ENCODE results near the gene PNKD.

Gene PNKD

GRCh38 chr2:218273908-218274249, 3.6 kb downstream of the PNKD start:
- no peak for DNase-seq

- no peak for DNase-seq
Observed at GRCh38 chr2:218274586-218274985, 4.3 kb downstream of the PNKD start.

- DNase-seq = no peak
Observed at GRCh38 chr2:218275371-218276072, 5.2 kb downstream of the PNKD start.

GRCh38 chr2:218276986-218277755, 6.9 kb downstream of the PNKD start:
- no peak for DNase-seq

GRCh38 chr2:218277921-218278320, 7.6 kb downstream of the PNKD start:
- DNase-seq = no peak

GRCh38 chr2:218278531-218279360, 8.4 kb downstream of the PNKD start:
- no peak for DNase-seq

GRCh38 chr2:218280260-218280870, 10.0 kb downstream of the PNKD start:
- no peak for DNase-seq

GRCh38 chr2:218281449-218281848, 11.1 kb downstream of the PNKD start:
- DNase-seq = no peak

GRCh38 chr2:218282173-218282991, 12.1 kb downstream of the PNKD start:
- no peak for DNase-seq

GRCh38 chr2:218284106-218284811, 13.9 kb downstream of the PNKD start:
- DNase-seq = peak; percentile 47

- no peak for DNase-seq
Observed at GRCh38 chr2:218285604-218286003, 15.3 kb downstream of the PNKD start.

GRCh38 chr2:218286570-218287459, 16.5 kb downstream of the PNKD start:
- DNase-seq = peak; percentile 88

- no peak for DNase-seq
Observed at GRCh38 chr2:218289639-218290315, 19.5 kb downstream of the PNKD start.

- peak; percentile 66 for DNase-seq
Observed at GRCh38 chr2:218290316-218291261, 20.3 kb downstream of the PNKD start.

- no peak for DNase-seq
Observed at GRCh38 chr2:218291318-218292047, 21.2 kb downstream of the PNKD start.

GRCh38 chr2:218292048-218293014, 22.0 kb downstream of the PNKD start, which contains the start of gene TMBIM1:
Gene TMBIM1, minus strand, starts transcription at chr2:218292503. Its CDS starts 10,362 bp downstream, at chr2:218282141.
- DNase-seq = peak; percentile 79

All from central memory CD4-positive, alpha-beta T cell (primary cell).